SK-N-SH (cell line): ENCODE measurements around the gene RHPN2.
"Not testable (repeated sequence)": the region's sequence is repeated elsewhere in the genome, so short reads cannot be mapped to it uniquely, and the experiment has no call there.

Experiments
- EP300 ChIP-seq, 2 experiments: IDR thresholded peaks; 2 replicates each; pipeline versions ENCODE4 v1.4.0 to v1.6.1; 2012; ENCODE audit warnings: borderline replicate concordance in 1 of 2, low read depth in 1 of 2, low read length in 1 of 2
- FOXM1 ChIP-seq: IDR thresholded peaks from 2 replicates; pipeline ENCODE4 v1.4.0; 2012; ENCODE audit warnings: low read depth, mild to moderate bottlenecking
- MXI1 ChIP-seq: IDR thresholded peaks from 2 replicates; pipeline ENCODE4 v1.6.1; 2012; ENCODE audit warnings: mild to moderate bottlenecking, low read depth, low read length, improper control_type of control experiment
- YY1 ChIP-seq: IDR thresholded peaks from 2 replicates; pipeline ENCODE4 v1.4.0; 2012; ENCODE audit warnings: low read depth, mild to moderate bottlenecking
- TF ChIP-seq, protein P1 (sequence below): fragments of 200-600 bp; sonication (generic); IDR thresholded peaks from 2 replicates; pipeline ENCODE4 v1.6.1; 2017; ENCODE audit warnings: antibody characterized with exemption, mild to moderate bottlenecking, moderate library complexity

DNA sequence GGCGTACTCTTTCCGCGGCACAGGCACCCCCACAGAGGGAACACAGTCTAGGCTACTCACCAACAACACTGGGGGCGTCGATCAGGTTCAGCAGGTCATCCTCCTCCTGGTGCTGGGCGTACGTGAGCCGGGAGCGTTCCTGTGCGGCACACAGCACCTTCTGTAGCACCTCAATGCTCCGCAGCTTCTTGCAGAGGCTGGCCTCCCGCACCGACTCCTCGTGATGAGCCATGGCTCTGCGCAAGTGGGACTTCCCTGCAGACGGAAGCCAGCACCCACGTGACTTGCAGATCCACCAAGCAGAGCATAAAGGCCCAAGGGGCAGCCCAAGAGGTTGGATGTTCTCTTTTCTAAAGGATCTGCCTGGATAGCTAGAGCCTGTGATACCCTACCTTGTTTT lies 68.7 kb downstream of the RHPN2 start:
- TF ChIP-seq MXI1; YY1; EP300 (IDR thresholded peaks at IDR 0.05; ENCODE audit: borderline replicate concordance in 1 of 2, low read depth in 1 of 2, low read length in 1 of 2); FOXM1: not testable (repeated sequence)
- TF ChIP-seq, protein P1, sequence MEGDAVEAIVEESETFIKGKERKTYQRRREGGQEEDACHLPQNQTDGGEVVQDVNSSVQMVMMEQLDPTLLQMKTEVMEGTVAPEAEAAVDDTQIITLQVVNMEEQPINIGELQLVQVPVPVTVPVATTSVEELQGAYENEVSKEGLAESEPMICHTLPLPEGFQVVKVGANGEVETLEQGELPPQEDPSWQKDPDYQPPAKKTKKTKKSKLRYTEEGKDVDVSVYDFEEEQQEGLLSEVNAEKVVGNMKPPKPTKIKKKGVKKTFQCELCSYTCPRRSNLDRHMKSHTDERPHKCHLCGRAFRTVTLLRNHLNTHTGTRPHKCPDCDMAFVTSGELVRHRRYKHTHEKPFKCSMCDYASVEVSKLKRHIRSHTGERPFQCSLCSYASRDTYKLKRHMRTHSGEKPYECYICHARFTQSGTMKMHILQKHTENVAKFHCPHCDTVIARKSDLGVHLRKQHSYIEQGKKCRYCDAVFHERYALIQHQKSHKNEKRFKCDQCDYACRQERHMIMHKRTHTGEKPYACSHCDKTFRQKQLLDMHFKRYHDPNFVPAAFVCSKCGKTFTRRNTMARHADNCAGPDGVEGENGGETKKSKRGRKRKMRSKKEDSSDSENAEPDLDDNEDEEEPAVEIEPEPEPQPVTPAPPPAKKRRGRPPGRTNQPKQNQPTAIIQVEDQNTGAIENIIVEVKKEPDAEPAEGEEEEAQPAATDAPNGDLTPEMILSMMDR: not testable (repeated sequence)
